ENCODE data around the gene NFKB1.

DNA sequence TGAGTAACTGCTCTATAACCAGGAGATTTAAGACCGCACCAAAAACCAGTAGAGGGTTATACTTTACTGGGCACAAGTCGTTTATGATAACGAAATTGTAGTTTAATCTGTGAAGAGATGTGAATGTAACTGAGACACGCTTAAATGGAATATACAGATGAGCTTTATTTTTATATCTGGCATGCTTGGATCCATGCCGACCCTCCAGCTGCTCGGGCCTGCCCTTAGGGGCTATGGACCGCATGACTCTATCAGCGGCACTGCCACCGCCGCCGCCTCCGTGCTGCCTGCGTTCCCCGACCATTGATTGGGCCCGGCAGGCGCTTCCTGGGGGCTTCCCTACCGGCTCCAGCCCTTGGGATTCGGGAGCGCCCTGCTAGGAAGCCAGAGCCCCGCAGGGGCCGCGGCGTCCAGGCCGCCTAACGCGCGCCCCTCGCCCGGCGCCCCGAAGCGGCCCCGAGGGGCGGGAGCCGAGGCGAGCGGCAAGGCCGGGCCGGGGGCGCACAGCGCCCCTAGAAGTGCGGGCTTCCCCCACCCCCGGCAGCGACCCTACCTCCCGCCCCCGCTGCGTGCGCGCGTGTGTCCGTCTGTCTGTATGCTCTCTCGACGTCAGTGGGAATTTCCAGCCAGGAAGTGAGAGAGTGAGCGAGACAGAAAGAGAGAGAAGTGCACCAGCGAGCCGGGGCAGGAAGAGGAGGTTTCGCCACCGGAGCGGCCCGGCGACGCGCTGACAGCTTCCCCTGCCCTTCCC, at the start of gene NFKB1:
- TF ChIP-seq, protein P1, sequence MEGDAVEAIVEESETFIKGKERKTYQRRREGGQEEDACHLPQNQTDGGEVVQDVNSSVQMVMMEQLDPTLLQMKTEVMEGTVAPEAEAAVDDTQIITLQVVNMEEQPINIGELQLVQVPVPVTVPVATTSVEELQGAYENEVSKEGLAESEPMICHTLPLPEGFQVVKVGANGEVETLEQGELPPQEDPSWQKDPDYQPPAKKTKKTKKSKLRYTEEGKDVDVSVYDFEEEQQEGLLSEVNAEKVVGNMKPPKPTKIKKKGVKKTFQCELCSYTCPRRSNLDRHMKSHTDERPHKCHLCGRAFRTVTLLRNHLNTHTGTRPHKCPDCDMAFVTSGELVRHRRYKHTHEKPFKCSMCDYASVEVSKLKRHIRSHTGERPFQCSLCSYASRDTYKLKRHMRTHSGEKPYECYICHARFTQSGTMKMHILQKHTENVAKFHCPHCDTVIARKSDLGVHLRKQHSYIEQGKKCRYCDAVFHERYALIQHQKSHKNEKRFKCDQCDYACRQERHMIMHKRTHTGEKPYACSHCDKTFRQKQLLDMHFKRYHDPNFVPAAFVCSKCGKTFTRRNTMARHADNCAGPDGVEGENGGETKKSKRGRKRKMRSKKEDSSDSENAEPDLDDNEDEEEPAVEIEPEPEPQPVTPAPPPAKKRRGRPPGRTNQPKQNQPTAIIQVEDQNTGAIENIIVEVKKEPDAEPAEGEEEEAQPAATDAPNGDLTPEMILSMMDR (IDR thresholded peaks at IDR 0.05 in 8 of 11, conservative IDR thresholded peaks at IDR 0.05 in 3 of 11), result no peak
- TF ChIP-seq POLR2A (IDR thresholded peaks at IDR 0.05) (peak in 1 of 3 donors; percentile 39), POLR2AphosphoS5 (IDR thresholded peaks at IDR 0.05) (peak; percentile 83 to 87 (median 86))
